GM06990 (cell line): Measurements from ENCODE around the gene CAB39.
"Not testable (repeated sequence)": the region's sequence is repeated elsewhere in the genome, so short reads cannot be mapped to it uniquely, and the experiment has no call there.

Experiments used
- DNase-seq: peaks from one replicate; pipeline ENCODE4 v3.0.0-alpha.2; 2011; ENCODE audit not compliant: insufficient read length; ENCODE audit errors: extremely low read depth
- H3K27me3 ChIP-seq: replicated peaks from 2 replicates; pipeline ENCODE4 v1.6.0; 2011; ENCODE audit warnings: low read length; ENCODE audit not compliant: control insufficient read depth, insufficient read depth
- H3K36me3 ChIP-seq: 2 replicates; pipeline ENCODE4 v1.5.1; 2011; ENCODE audit warnings: low read length; ENCODE audit not compliant: control insufficient read depth, insufficient read depth
- H3K4me3 ChIP-seq: replicated peaks from 2 replicates; pipeline ENCODE4 v1.5.1; 2011; ENCODE audit warnings: low read depth, mild to moderate bottlenecking, control low read depth, low read length
- CTCF ChIP-seq: IDR thresholded peaks from 2 replicates; pipeline ENCODE4 v1.5.1; 2011; ENCODE audit warnings: low read length, control low read depth, mild to moderate bottlenecking, inconsistent platforms; ENCODE audit not compliant: insufficient read depth, poor library complexity, severe bottlenecking

The CAB39 gene

GRCh38 chr2:230716588-230716987 is 3.9 kb downstream of the CAB39 start:
- Histone ChIP-seq H3K27me3 (no peaks in the 10 kb centered on the region), H3K4me3 (no peak overlapping the region), H3K36me3 (peaks cover 4% of the 10 kb centered on the region)
- DNase-seq: no peak
- no peak for TF ChIP-seq CTCF

GRCh38 chr2:230717600-230717999 is 5.0 kb downstream of the CAB39 start:
- no peak for DNase-seq
- TF ChIP-seq CTCF: no peak
- Histone ChIP-seq H3K27me3 (no peaks in the 10 kb centered on the region), H3K36me3 (peaks cover 4% of the 10 kb centered on the region), H3K4me3 (no peak overlapping the region; the same call in 1 of the 2 replicates)

- Histone ChIP-seq H3K27me3 (no peaks in the 10 kb centered on the region), H3K4me3 (no peak overlapping the region), H3K36me3 (peaks cover 8% of the 10 kb centered on the region)
- no peak for TF ChIP-seq CTCF
- DNase-seq: no peak
These were observed 6.7 kb downstream of the CAB39 start for GRCh38 chr2:230719340-230719739.

GRCh38 chr2:230721712-230722111 is 9.1 kb downstream of the CAB39 start:
- no peaks in the 10 kb centered on the region for H3K27me3 ChIP-seq
- peaks cover 5% of the 10 kb centered on the region for H3K36me3 ChIP-seq
- no peak for TF ChIP-seq CTCF
- no peak overlapping the region for H3K4me3 ChIP-seq
- DNase-seq: no peak

- H3K4me3 ChIP-seq: no peak overlapping the region
- peaks cover 5% of the 10 kb centered on the region for H3K36me3 ChIP-seq
- no peak for TF ChIP-seq CTCF
- DNase-seq: no peak
- no peaks in the 10 kb centered on the region for H3K27me3 ChIP-seq
These were observed 9.7 kb downstream of the CAB39 start for GRCh38 chr2:230722207-230722885.

- DNase-seq: no peak
- Histone ChIP-seq H3K27me3 (no peaks in the 10 kb centered on the region), H3K4me3 (no peak overlapping the region), H3K36me3 (peaks cover 5% of the 10 kb centered on the region)
- TF ChIP-seq CTCF: no peak
These were observed 10.7 kb downstream of the CAB39 start for GRCh38 chr2:230723363-230723762.

GRCh38 chr2:230724957-230725356 is 12.3 kb downstream of the CAB39 start:
- H3K4me3 ChIP-seq, DNase-seq, H3K36me3 ChIP-seq, H3K27me3 ChIP-seq: not testable (repeated sequence)
